Stimulated activated CD4-positive, alpha-beta T cell treated with anti-CD3 and anti-CD28 coated beads, TNF-alpha, amount 100 ng/mL, for 48 hours (primary cell): ENCODE results near the gene LRRC61.
"Not testable (repeated sequence)": the region's sequence is repeated elsewhere in the genome, so short reads cannot be mapped to it uniquely, and the experiment has no call there.

Experiments
- DNase-seq, 3 donors: peaks; one replicate each; pipeline ENCODE4 v3.0.0-alpha.2; 2020; ENCODE audit warnings: low read depth in 3 of 3

The LRRC61 gene

GRCh38 chr7:150307904-150308303 lies 15.3 kb upstream of the LRRC61 start:
- no peak for DNase-seq

DNA sequence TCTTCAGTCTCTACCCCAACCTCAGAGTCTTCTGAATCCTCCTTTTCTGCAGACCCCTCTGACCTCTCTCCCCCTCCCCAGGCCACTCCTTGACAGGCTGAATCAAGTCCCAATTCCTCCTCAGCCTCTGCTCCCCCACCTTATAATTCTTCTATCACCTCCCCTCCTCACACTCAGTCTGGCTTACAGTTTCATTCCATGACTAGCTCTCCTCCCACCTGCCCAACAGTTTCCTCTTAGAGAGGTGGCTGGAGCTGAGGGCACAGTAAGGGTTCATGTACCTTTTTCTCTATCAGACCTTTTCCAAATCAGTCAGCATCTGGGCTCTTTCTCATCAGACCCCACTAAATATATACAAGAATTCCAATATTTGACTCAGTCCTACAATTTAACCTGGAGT lies 14.6 kb upstream of the LRRC61 start:
- no peak for DNase-seq

- no peak for DNase-seq
These were observed 12.0 kb upstream of the LRRC61 start for GRCh38 chr7:150311146-150311545.

DNA sequence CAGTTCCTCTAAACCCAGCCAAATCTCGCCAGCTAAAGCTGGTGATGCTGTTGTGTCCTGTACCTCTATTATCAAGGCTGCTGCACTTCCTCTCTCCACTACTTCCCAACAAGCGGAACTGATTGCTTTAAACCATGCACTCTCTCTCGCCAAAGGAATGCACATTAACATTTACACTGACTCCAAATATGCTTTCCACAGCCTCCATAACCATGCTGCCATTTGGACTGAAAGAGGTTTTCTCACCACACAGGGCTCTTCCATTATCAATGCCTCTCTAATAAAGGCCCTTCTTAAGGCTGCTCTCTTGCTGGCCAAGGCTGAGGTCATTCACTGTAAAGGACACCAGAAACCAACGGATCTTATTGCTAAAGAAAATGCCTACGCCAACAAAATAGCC lies 11.4 kb upstream of the LRRC61 start:
- DNase-seq, result no peak

DNA sequence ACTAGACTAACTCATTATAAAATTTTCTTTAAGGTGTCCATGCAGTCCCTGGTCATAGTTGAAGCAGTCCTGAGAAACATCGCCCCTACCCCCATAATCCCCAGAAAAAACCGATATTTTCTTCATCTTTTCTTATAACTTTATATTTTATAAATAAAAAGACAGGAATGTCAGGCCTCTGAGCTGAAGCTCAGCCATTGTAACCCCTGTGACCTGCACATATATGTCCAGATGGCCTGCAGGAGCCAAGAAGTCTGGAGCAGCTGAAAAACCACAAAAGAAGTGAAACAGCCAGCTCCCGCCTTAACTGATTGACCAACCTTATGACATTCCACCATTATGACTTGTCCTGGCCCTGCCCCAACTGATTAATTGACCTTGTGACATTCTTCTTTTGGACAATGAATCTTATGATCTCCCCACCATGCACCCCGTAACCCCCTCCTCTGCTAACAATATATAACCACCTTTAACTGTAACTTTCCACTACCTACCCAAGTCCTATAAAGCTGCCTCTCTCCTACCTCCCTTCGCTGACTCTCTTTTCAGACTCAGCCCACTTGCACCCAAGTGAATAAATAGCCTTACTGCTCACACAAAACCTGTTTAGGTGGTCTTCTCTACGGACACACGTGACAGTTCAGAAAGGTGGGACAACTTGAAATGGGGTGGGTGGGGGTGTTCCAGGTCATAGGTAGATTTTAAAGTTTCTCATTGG lies 10.3 kb upstream of the LRRC61 start:
- not testable (repeated sequence) for DNase-seq

- DNase-seq, result no peak
These were observed 9.8 kb upstream of the LRRC61 start for GRCh38 chr7:150313367-150313809.

DNA sequence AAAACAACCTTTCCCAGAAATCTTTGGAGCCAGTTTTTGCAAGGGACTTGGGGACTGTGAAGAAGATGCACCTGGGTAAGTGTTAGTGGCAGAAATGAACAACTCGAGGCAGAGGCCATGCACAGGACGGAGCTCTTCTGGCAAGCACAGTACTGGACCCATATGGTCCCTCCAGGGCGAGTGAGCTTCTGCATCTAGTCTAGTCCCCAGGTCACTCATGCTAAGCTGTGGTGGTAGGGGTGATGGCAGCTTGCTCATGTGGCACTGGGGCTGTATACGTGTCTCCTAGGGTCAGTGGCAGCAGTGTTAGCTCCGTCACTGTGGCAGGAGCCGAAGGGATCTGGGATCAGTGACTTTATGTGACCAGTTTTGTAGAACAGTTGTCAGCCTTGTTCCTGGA lies 9.3 kb upstream of the LRRC61 start:
- no peak for DNase-seq

DNA sequence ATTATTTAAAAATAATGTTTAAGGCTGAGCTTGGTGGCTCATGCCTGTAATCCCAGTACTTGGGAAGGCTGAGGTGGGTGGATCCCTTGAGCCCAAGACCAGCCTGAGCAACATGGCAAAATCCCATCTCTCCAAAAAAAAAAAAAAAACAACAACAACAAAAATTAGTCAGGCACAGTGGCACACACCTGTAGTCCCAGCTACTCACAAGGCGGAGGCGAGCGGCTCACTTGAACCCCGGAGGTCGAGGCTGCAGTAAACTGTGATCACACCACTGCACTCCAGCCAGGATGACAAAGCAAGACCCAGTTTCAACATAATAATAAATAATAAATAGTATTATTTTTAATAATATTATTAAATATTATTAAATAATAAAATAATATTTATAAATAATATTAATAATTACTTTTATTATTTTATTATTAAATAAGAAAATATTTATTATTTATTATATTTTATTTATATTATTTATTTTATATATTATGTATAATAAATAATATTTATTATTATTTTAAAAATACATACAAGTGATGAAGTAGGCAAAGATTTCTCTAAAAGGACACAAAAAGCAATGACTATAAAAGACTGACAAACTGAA lies 8.4 kb upstream of the LRRC61 start:
- DNase-seq, result no peak

- DNase-seq, result not testable (repeated sequence)
These were observed 6.2 kb upstream of the LRRC61 start for GRCh38 chr7:150316987-150317386.

DNA sequence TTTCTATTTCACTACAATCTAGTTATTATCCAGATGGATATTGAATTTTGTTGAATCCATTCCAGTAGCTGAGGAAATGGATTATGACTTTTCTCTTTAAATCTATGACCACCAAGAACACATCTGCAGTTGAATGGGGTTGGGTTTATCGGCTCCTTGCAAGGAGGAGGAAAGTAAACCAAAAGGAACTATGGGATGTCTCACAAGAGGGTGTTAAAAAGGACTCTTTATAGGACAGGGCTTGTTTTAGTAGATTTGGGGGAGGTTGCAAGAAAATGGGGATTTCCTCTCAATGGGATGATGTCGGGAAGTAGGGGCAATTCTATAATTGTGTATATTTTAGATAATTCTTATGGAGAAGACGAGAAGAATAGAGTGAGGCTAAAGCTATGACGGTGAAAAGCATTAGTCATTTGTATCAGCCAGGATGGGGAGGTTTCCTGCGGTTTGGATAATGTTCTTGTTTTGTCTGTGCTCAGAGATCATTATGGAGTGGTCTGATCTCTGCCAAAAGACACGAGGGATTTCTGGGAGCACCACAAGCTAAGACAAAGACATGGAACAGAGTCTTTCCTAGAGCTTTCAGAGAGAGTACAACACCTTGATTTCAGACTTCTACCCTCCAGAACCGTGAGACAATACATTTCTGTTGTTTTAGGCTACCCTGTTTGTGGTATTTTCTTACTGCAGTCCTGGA lies 5.3 kb upstream of the LRRC61 start:
- DNase-seq, result no peak

DNA sequence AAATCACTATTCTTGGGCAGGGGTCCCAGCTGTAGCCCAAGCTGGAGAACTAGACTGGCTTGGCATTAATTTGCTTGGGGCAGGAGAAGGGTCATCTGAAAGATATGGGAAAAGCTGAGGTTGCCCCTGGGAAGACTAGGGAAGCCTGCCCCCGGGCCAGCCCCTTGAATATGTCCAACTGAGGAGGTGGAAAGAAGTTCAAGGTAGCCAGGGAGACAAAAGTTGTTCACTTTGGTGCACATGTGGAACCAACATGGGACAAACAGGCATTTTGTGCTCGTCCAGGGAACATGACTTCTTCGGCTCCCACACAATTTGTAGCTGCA lies 1.4 kb upstream of the LRRC61 start:
- DNase-seq, result no peak

- peak; percentile 41 to 68 (median 59) for DNase-seq
These were observed 882 bp upstream of the LRRC61 start for GRCh38 chr7:150322114-150322832.

GRCh38 chr7:150323682-150324372 lies 672 bp downstream of the LRRC61 start:
- no peak for DNase-seq

- DNase-seq, result no peak
These were observed 1.3 kb downstream of the LRRC61 start for GRCh38 chr7:150324373-150324961.

DNA sequence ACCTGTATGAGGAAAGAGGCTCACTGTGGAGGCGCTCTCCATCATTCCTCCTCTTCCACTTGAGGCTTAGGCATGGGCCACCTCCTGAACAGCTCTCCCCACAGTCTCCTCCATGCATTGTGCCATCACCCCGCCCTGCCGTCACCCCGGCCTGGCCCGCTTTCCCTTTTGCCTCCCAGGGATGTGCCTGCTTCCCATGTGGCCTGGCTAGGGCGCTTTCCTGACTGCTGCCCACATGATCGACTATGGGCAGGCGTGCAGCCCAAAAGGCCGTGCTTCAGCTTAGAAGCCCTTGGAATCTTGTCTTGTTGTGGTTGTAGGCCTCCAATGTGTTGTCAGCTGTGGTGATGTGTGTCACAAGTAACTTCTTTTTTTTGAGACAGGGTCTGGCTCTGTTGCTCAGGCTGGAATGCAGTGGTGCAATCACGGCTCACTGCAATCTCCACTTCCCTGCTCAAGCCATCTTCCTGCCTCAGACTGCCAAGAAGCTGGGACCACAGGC lies 2.0 kb downstream of the LRRC61 start:
- no peak for DNase-seq

- DNase-seq, result no peak
These were observed 2.7 kb downstream of the LRRC61 start for GRCh38 chr7:150325901-150326300.

GRCh38 chr7:150326657-150327268 lies 3.6 kb downstream of the LRRC61 start:
- no peak for DNase-seq

DNA sequence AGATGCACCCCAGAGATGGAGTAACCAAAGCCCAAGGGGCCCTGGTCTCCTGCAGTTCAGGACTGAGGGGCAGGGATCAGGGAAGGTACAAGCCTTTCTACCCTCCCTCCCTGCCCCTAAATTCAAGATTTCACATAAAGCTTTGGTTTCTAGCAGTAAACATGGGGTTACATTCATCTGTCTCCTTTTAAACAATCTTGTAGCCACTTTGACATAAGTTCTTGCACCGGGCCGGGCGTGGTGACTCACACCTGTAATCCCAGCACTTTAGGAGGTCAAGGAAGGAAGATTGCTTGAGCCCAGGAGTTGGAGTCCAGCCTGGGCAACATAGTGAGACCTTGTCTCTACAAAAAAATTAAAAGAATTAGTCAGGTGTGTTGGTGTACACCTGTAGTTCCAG lies 4.2 kb downstream of the LRRC61 start:
- DNase-seq, result no peak

DNA sequence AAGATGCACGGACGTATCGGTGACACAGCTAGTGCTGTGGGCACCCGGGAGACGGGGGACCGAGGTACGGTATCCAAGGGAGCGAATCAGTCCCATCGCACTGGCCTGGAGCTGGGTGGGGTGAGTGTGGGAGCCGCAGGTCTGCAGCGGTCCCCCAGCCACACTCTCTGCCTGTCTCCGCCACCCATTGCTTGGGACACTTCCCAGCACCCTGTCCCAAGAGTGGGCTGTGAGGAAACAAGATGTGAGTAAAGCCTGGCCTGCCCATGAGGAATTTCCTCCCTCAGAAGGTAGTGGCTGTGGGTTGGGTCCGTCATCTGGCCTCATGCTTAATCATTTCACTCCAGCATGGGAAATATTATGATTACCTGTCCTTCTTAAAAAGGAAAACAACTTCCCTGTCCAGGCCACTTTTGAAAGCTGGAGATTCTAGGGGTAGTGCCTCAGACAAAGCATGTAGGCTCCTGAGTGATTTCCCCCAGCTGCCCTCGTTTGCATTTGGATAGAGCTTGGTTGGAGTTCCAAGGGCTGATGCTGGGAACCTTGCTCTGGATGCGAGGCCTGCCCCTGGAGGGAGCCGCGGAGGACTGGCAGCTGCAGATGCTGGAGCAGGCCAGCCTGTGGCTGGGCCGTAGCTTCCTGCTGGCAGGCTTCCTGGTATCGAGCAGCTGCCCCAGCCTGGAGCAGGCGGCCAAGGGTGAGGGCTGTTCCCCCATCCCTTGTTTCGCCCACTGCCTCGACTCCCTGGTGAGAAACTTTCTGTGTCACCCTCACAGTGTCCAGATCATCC lies 6.4 kb downstream of the LRRC61 start:
- DNase-seq, result no peak
